Astrocyte (in vitro differentiated cells and primary cell): ENCODE results near the gene KMT2B. TPM values are rescaled to one million over a fixed set of nuclear protein-coding genes. Genes with fewer than 3 reads are reported as not detected.

ENCODE experiments used
- DNase-seq: peaks from one replicate; pipeline ENCODE4 v3.0.0-alpha.2; 2010; ENCODE audit warnings: low read depth
- FAIRE-seq: peaks from 2 replicates; lab custom pipeline; 2011; peaks lifted over from hg19 to GRCh38; lab: Jason Lieb, UNC
- H2AFZ ChIP-seq: 2 replicates; pipeline ENCODE4 v1.6.0; 2012; ENCODE audit warnings: low read depth, low read length, inconsistent platforms
- H3K27ac ChIP-seq: 2 replicates; pipeline ENCODE4 v1.5.1; 2011; ENCODE audit warnings: low read depth, low read length, inconsistent platforms
- H3K27me3 ChIP-seq: 2 replicates; pipeline ENCODE4 v1.6.0; 2011; ENCODE audit warnings: low read length, inconsistent platforms; ENCODE audit not compliant: insufficient read depth
- H3K36me3 ChIP-seq: 2 replicates; pipeline ENCODE4 v1.5.1; 2011; ENCODE audit warnings: low read length, inconsistent platforms; ENCODE audit not compliant: insufficient read depth
- H3K4me1 ChIP-seq: 2 replicates; pipeline ENCODE4 v1.5.1; 2011; ENCODE audit warnings: low read length, inconsistent platforms; ENCODE audit not compliant: insufficient read depth
- H3K4me2 ChIP-seq: 2 replicates; pipeline ENCODE4 v1.6.0; 2012; ENCODE audit warnings: low read length, inconsistent platforms
- H3K4me3 ChIP-seq: 2 replicates; pipeline ENCODE4 v1.5.1; 2011; ENCODE audit warnings: low read depth, mild to moderate bottlenecking, low read length, inconsistent platforms; ENCODE audit not compliant: insufficient read depth
- H3K79me2 ChIP-seq: 2 replicates; pipeline ENCODE4 v1.6.0; 2012; ENCODE audit warnings: mild to moderate bottlenecking, low read length, inconsistent platforms; ENCODE audit not compliant: insufficient read depth
- H3K9ac ChIP-seq: 2 replicates; pipeline ENCODE4 v1.6.0; 2012; ENCODE audit warnings: mild to moderate bottlenecking, low read length, inconsistent platforms
- H3K9me3 ChIP-seq: 2 replicates; pipeline ENCODE4 v1.5.1; 2012; ENCODE audit warnings: low read depth, mild to moderate bottlenecking, low read length, inconsistent platforms; ENCODE audit not compliant: insufficient read depth
- H4K20me1 ChIP-seq: 2 replicates; pipeline ENCODE4 v1.6.0; 2012; ENCODE audit warnings: low read length, inconsistent platforms; ENCODE audit not compliant: insufficient read depth
- H3K27ac Mint-ChIP-seq: one replicate; pipeline ENCODE4 v1.8.0; 2021; ENCODE audit warnings: mild to moderate bottlenecking, mixed read lengths; ENCODE audit not compliant: unreplicated experiment
- H3K27me3 Mint-ChIP-seq: one replicate; pipeline ENCODE4 v1.8.0; 2021; ENCODE audit warnings: low read depth, mixed read lengths; ENCODE audit not compliant: unreplicated experiment
- H3K36me3 Mint-ChIP-seq: one replicate; pipeline ENCODE4 v1.8.0; 2021; ENCODE audit warnings: low read depth, mixed read lengths; ENCODE audit not compliant: unreplicated experiment
- H3K4me1 Mint-ChIP-seq: one replicate; pipeline ENCODE4 v1.8.0; 2021; ENCODE audit warnings: low read depth, mixed read lengths; ENCODE audit not compliant: unreplicated experiment
- H3K4me3 Mint-ChIP-seq: one replicate; pipeline ENCODE4 v1.8.0; 2021; ENCODE audit warnings: mild to moderate bottlenecking, moderate library complexity, mixed read lengths; ENCODE audit not compliant: unreplicated experiment
- H3K9me3 Mint-ChIP-seq: one replicate; pipeline ENCODE4 v1.8.0; 2021; ENCODE audit warnings: mild to moderate bottlenecking, mixed read lengths; ENCODE audit not compliant: unreplicated experiment
- EZH2 ChIP-seq: IDR thresholded peaks from 2 replicates; pipeline ENCODE4 v1.6.1; 2012; ENCODE audit warnings: mild to moderate bottlenecking, low read length, inconsistent platforms; ENCODE audit not compliant: insufficient read depth
- total RNA-seq: library from RNA; stranded (reverse); gene quantifications from 2 replicates; pipeline ENCODE4 v1.2.1, GENCODE V29; 2021
- TF ChIP-seq, protein P1 (sequence below): IDR thresholded peaks from 2 replicates; pipeline ENCODE4 v1.5.1; 2011; ENCODE audit warnings: low read depth, mild to moderate bottlenecking, inconsistent platforms, low read length, moderate library complexity; ENCODE audit not compliant: insufficient read depth

The KMT2B gene
- total RNA-seq, 1 donor from 2014 or later = 28.7 TPM

DNA sequence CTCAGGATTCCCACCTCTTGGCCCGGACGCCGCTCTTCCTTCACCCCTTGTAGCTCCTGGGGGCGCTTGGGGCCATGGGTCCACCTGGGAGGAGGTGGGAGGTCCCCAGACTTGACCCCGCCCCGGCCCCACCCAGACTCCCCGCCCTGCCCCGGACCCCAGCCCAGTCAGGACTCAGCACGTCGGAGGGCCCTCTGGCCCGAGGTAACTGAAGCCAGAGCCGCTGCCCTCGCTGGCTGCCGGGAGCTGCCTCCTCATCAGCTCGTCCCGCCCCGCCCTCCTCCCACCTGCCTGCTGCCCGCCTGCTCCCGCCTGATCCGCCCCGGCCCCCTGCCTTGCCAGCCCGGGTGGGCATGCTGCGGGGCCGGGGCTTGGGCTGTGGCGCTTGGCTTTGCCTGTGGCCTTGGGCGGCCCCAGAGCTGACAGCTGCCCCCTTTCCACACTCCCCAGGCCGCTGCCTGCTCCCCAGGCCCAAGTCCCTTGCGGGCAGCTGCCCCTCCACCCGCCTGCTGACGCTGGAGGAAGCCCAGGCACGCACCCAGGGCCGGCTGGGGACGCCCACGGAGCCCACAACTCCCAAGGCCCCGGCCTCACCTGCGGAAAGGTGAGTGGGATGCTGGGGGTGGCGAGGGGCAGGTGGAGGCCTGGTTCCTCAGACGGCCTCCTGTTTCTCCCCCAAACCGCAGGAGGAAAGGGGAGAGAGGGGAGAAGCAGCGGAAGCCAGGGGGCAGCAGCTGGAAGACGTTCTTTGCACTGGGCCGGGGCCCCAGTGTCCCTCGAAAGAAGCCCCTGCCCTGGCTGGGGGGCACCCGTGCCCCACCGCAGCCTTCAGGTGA is 66.9 kb downstream of the KMT2B start:
- TF ChIP-seq, protein P1, sequence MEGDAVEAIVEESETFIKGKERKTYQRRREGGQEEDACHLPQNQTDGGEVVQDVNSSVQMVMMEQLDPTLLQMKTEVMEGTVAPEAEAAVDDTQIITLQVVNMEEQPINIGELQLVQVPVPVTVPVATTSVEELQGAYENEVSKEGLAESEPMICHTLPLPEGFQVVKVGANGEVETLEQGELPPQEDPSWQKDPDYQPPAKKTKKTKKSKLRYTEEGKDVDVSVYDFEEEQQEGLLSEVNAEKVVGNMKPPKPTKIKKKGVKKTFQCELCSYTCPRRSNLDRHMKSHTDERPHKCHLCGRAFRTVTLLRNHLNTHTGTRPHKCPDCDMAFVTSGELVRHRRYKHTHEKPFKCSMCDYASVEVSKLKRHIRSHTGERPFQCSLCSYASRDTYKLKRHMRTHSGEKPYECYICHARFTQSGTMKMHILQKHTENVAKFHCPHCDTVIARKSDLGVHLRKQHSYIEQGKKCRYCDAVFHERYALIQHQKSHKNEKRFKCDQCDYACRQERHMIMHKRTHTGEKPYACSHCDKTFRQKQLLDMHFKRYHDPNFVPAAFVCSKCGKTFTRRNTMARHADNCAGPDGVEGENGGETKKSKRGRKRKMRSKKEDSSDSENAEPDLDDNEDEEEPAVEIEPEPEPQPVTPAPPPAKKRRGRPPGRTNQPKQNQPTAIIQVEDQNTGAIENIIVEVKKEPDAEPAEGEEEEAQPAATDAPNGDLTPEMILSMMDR = no peak
- no peak for TF ChIP-seq EZH2
- H3K9me3 Mint-ChIP-seq = no peaks in the 10 kb centered on the region
- Histone ChIP-seq H3K9ac (no peak overlapping the region), H3K27ac (no peak overlapping the region), H3K9me3 (no peaks in the 10 kb centered on the region), H2AFZ (no peak overlapping the region), H3K27me3 (no peaks in the 10 kb centered on the region), H3K36me3 (no peaks in the 10 kb centered on the region), H3K79me2 (no peaks in the 10 kb centered on the region), H4K20me1 (no peaks in the 10 kb centered on the region), H3K4me3 (no peak overlapping the region), H3K4me2 (no peak overlapping the region), H3K4me1 (no peaks in the 10 kb centered on the region)
- no peak for DNase-seq
- peaks cover 39% of the 10 kb centered on the region for H3K27me3 Mint-ChIP-seq
- no peak for FAIRE-seq
- H3K27ac Mint-ChIP-seq = no peak overlapping the region
- peaks cover 4% of the 10 kb centered on the region for H3K4me1 Mint-ChIP-seq
- H3K36me3 Mint-ChIP-seq = peaks cover 11% of the 10 kb centered on the region
- no peak overlapping the region for H3K4me3 Mint-ChIP-seq

- no peak overlapping the region for H3K4me3 Mint-ChIP-seq
Measured at GRCh38 chr19:35785339-35785627, 67.5 kb downstream of the KMT2B start.

More at GRCh38 chr19:35785339-35785627, 67.5 kb downstream of the KMT2B start:
- no peak for DNase-seq
- no peak overlapping the region for H3K9ac ChIP-seq
- no peak overlapping the region for H3K27ac ChIP-seq
- H3K9me3 ChIP-seq = no peaks in the 10 kb centered on the region
- no peaks in the 10 kb centered on the region for H4K20me1 ChIP-seq
- H3K79me2 ChIP-seq = no peaks in the 10 kb centered on the region
- no peak for FAIRE-seq
- H3K4me1 ChIP-seq = no peaks in the 10 kb centered on the region
- peaks cover 36% of the 10 kb centered on the region for H3K27me3 Mint-ChIP-seq
- no peak overlapping the region for H3K4me2 ChIP-seq
- no peaks in the 10 kb centered on the region for H3K9me3 Mint-ChIP-seq
- H3K4me1 Mint-ChIP-seq = peaks cover 4% of the 10 kb centered on the region
- H3K27ac Mint-ChIP-seq = no peak overlapping the region
- peaks cover 11% of the 10 kb centered on the region for H3K36me3 Mint-ChIP-seq
- H3K4me3 ChIP-seq = no peak overlapping the region
- no peak overlapping the region for H2AFZ ChIP-seq
- no peaks in the 10 kb centered on the region for H3K27me3 ChIP-seq
- TF ChIP-seq, protein P1 = no peak
- TF ChIP-seq EZH2 = no peak
- H3K36me3 ChIP-seq = no peaks in the 10 kb centered on the region
